Calu3 (cell line): ENCODE results near the gene AGO3. TPM values are rescaled to one million over a fixed set of nuclear protein-coding genes. Genes with fewer than 3 reads are reported as not detected.

ENCODE experiments used
- BruUV-seq: library from RNA; stranded (reverse); fragments of 400-500 nt; replicated peaks from 2 replicates; lab custom pipeline; 2021; lab: Mats Ljungman, UMichigan
- CTCF ChIA-PET: fragments of 300-600 bp; sonication (Branson Sonifier 250); formaldehyde crosslinking; loops from one replicate; lab custom pipeline; 2022; ENCODE audit warnings: antibody characterized with exemption; lab: Charles Lee
- DNase-seq: peaks from one replicate; pipeline ENCODE4 v3.0.0; 2022
- H3K27ac Mint-ChIP-seq: one replicate; pipeline ENCODE4 v1.8.0; 2022; ENCODE audit warnings: mixed read lengths; ENCODE audit not compliant: unreplicated experiment
- H3K27me3 Mint-ChIP-seq: one replicate; pipeline ENCODE4 v1.8.0; 2022; ENCODE audit warnings: mixed read lengths; ENCODE audit not compliant: unreplicated experiment
- H3K36me3 Mint-ChIP-seq: one replicate; pipeline ENCODE4 v1.8.0; 2022; ENCODE audit warnings: mild to moderate bottlenecking, moderate library complexity, mixed read lengths; ENCODE audit not compliant: insufficient read depth, unreplicated experiment
- H3K4me1 Mint-ChIP-seq: one replicate; pipeline ENCODE4 v1.8.0; 2022; ENCODE audit warnings: mild to moderate bottlenecking, low read depth, mixed read lengths; ENCODE audit not compliant: unreplicated experiment
- H3K4me3 Mint-ChIP-seq: one replicate; pipeline ENCODE4 v1.8.0; 2022; ENCODE audit warnings: mild to moderate bottlenecking, low read depth, moderate library complexity, mixed read lengths; ENCODE audit not compliant: unreplicated experiment
- H3K9me3 Mint-ChIP-seq: one replicate; pipeline ENCODE4 v1.8.0; 2022; ENCODE audit warnings: low read depth, mixed read lengths; ENCODE audit not compliant: unreplicated experiment
- intact Hi-C: fragments of 100-400 bp; cut with micrococcal nuclease; formaldehyde crosslinking; loops from one replicate; pipeline ENCODE4 v1.10.0; 2022; ENCODE audit not compliant: unreplicated experiment
- total RNA-seq: library from RNA; stranded (reverse); gene quantifications from 2 replicates; pipeline ENCODE4 v1.2.3, GENCODE V29; 2022
- TF ChIP-seq, protein P1 (sequence below): fragments of 200-600 bp; IDR thresholded peaks from one replicate; pipeline ENCODE4 v1.8.0; 2022; ENCODE audit warnings: antibody characterized with exemption; ENCODE audit not compliant: unreplicated experiment

The AGO3 gene
- total RNA-seq, 1 experiment from 2014 or later: 28.5 TPM

DNA sequence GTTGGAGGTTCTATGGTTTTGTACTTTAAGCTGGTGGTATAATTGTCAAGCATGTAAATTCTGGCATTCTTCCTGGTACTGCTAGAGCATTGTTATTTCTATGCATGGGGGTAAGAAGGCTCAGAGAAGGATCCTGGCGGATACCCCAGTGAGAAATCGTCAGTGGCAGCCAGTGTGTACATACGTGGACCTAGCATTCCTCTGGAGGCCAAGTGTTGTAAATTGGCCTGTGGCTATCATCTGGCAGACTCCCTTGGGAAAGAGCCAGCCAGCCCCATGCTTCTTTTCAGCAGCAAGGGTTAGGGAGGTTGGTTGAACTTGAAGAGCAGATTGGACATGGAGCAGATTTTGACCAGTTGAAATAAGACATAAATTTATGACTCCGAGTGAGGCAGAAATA, 5.2 kb upstream of the AGO3 start:
- peaks cover 11% of the 10 kb centered on the region for H3K36me3 Mint-ChIP-seq

DNA sequence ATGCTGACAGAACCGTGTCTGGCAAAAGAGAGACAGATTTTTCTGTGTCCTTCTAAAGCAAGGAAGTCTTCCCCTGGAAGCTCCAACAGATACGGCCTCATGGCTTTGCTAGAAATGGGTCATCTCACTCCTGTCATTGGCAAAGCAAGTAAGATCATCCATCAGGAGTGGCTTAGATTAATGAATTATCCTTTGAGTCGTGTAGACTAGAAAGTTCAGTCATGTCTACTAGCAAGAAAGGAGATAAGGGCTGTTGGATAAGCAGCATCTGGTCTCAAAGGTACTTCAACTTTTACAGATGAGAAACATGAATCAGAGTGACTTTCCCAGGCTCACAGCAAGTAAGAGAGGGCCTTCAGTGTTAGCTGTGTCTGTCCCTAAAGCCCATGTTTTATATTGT, 3.4 kb upstream of the AGO3 start:
- H3K36me3 Mint-ChIP-seq: peaks cover 28% of the 10 kb centered on the region
- BruUV-seq: no TSS peak
- no peaks in the 10 kb centered on the region for H3K9me3 Mint-ChIP-seq
- CTCF ChIA-PET: no interaction called here
- TF ChIP-seq, protein P1, sequence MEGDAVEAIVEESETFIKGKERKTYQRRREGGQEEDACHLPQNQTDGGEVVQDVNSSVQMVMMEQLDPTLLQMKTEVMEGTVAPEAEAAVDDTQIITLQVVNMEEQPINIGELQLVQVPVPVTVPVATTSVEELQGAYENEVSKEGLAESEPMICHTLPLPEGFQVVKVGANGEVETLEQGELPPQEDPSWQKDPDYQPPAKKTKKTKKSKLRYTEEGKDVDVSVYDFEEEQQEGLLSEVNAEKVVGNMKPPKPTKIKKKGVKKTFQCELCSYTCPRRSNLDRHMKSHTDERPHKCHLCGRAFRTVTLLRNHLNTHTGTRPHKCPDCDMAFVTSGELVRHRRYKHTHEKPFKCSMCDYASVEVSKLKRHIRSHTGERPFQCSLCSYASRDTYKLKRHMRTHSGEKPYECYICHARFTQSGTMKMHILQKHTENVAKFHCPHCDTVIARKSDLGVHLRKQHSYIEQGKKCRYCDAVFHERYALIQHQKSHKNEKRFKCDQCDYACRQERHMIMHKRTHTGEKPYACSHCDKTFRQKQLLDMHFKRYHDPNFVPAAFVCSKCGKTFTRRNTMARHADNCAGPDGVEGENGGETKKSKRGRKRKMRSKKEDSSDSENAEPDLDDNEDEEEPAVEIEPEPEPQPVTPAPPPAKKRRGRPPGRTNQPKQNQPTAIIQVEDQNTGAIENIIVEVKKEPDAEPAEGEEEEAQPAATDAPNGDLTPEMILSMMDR: no peak
- intact Hi-C loops: no loop called here
- no peak overlapping the region for H3K4me3 Mint-ChIP-seq
- no peak overlapping the region for H3K27ac Mint-ChIP-seq
- H3K4me1 Mint-ChIP-seq: peaks cover 6% of the 10 kb centered on the region
- no peak for DNase-seq
- H3K27me3 Mint-ChIP-seq: no peaks in the 10 kb centered on the region

More for the DNA sequence above, 5.2 kb upstream of the AGO3 start:
- no peak overlapping the region for H3K27ac Mint-ChIP-seq
- H3K4me3 Mint-ChIP-seq: no peak overlapping the region
- BruUV-seq: no TSS peak
- H3K4me1 Mint-ChIP-seq: no peaks in the 10 kb centered on the region
- no peak for DNase-seq
- H3K27me3 Mint-ChIP-seq: no peaks in the 10 kb centered on the region
- CTCF ChIA-PET: no interaction called here
- intact Hi-C loops: no loop called here
- TF ChIP-seq, protein P1: no peak
- no peaks in the 10 kb centered on the region for H3K9me3 Mint-ChIP-seq

DNA sequence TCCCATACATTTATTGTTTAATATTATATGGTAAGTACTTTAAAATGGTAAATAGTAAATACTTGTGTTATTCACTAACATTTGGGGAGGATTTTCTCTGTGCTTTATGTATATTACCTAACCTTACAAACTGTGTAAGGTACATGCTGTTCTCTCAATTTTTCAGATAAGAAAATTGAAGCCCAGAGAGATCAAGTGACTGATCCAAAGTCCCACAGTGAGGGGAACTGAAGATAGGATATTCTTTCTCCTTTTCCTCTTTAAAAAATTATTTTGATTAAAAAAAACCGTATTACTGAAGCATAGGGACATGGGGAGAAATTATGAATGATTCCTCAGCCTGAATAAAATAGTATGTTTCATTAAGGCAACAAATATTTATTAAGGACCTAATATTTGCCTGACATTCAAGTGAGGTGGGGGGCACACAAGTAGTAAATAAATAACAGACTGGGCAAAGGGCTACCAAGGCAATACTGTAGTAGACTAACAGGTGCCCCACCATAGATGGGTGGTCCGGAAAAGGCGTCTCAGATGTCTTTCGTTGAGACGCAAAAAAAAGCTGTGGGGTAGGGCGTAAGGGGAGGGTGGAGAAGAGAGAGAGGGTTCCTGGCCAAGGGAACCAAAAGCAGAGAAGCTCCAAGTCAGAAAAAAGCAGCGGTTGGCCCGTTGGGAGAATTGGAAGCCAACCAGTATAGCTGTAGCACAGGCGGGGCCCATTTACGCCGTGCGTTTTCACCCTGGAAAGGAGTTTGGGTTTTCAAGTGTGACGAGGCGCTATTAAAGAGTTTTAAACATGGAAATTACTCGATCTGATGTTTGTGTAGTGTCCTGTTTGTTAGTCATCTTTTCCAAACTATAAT, 944 bp upstream of the AGO3 start:
- CTCF ChIA-PET: interaction anchor here (0.7 kb wide), 1 partner anchor 29 kb away, joined by 3 read pairs; no protein-coding TSS in a partner anchor
- Mint-ChIP-seq H3K4me1 (peaks cover 15% of the 10 kb centered on the region), H3K27ac (peak overlapping the region; percentile 91), H3K36me3 (peaks cover 34% of the 10 kb centered on the region), H3K27me3 (no peaks in the 10 kb centered on the region), H3K4me3 (peak overlapping the region; percentile 83), H3K9me3 (no peaks in the 10 kb centered on the region)
- TSS peak; percentile 85 for BruUV-seq
- intact Hi-C loops: loop anchor here (1.0 kb wide), 1 partner anchor 44 kb away; no protein-coding TSS in a partner anchor
- TF ChIP-seq, protein P1: no peak
- DNase-seq: peak; percentile 23

DNA sequence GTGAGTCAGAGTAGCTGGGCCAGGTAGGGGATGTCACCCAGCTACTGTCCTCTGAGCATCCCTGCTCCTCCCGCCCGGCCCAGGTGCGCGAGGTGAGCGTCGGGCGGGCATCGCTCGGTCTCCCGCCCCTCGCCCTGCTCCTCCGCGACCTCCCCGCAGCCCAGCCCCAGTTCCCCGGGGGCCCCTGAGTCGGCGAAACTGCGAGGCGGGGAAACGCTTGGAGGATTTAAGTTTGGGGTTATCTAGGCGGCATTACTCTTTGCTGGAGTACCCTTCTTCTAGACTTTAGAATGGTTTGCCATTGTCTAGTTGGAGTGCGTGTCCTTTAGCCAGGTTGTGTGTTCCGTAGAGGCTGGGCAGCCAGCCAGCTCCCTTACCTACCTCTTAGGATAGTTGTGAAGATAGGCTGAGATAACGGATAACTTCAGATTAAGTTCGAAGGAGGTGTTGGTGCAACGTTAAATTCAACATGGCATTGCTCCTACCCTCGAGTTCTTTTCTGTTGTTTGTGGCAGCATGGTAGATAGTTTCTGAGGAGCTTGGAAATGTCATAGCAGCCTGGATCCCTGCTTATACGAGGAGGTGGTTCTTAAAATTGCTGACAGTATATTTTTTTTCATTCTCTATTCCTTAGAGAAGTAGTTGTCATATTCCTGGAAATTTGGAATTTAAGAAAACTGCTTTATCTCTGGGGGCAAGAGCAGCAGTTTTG, 697 bp downstream of the AGO3 start:
- Mint-ChIP-seq H3K9me3 (no peaks in the 10 kb centered on the region), H3K27me3 (no peaks in the 10 kb centered on the region), H3K4me1 (peaks cover 15% of the 10 kb centered on the region), H3K4me3 (peak overlapping the region; percentile 83), H3K36me3 (peaks cover 34% of the 10 kb centered on the region), H3K27ac (peak overlapping the region; percentile 74)
- DNase-seq: peak; percentile 21
- TF ChIP-seq, protein P1: no peak
- CTCF ChIA-PET: interaction anchor here (0.7 kb wide), 1 partner anchor 668 kb away, joined by 3 read pairs; no protein-coding TSS in a partner anchor
- no TSS peak for BruUV-seq
- intact Hi-C loops: no loop called here
